ENCODE measurements around the gene BBC3. TPM values are rescaled to one million over a fixed set of nuclear protein-coding genes. Genes with fewer than 3 reads are reported as not detected.

The BBC3 gene
- total RNA-seq, 1 donor from 2014 or later = 54.6 TPM

GRCh38 chr19:47229676-47230053 lies 1.3 kb downstream of the BBC3 start:
- H3K4me3 Mint-ChIP-seq (ENCODE audit: unreplicated experiment) = no peak overlapping the region
- H3K36me3 Mint-ChIP-seq (ENCODE audit: low read depth, unreplicated experiment) = peaks cover 2% of the 10 kb centered on the region
- Histone ChIP-seq H3K4me1 (ENCODE audit: insufficient read depth, low read length) (peaks cover 55% of the 10 kb centered on the region), H3K9me3 (ENCODE audit: insufficient read depth, low read depth, low read length) (no peaks in the 10 kb centered on the region), H3K9ac (ENCODE audit: low read length) (peak overlapping the region; percentile 95), H3K27me3 (ENCODE audit: insufficient read depth, low read length) (no peaks in the 10 kb centered on the region), H4K20me1 (ENCODE audit: insufficient read depth, low read length) (peaks cover 20% of the 10 kb centered on the region), H3K36me3 (ENCODE audit: insufficient read depth, low read length) (no peaks in the 10 kb centered on the region), H3K79me2 (ENCODE audit: insufficient read depth, low read length) (peaks cover 43% of the 10 kb centered on the region), H3K4me3 (ENCODE audit: insufficient read depth, low read depth, low read length) (peak overlapping the region; percentile 89), H2AFZ (ENCODE audit: low read depth, low read length) (no peak overlapping the region), H3K27ac (ENCODE audit: low read depth, low read length) (peak overlapping the region; percentile 53), H3K4me2 (ENCODE audit: low read length) (peak overlapping the region; percentile 100)
- peaks cover 20% of the 10 kb centered on the region for H3K4me1 Mint-ChIP-seq (ENCODE audit: low read depth, unreplicated experiment)
- no peak for TF ChIP-seq CTCF (IDR thresholded peaks at IDR 0.05; ENCODE audit: insufficient read depth, low read depth, low read length)
- TF ChIP-seq EZH2 (IDR thresholded peaks at IDR 0.05; ENCODE audit: insufficient read depth, low read length) = no peak
- no peaks in the 10 kb centered on the region for H3K9me3 Mint-ChIP-seq (ENCODE audit: unreplicated experiment)
- FAIRE-seq = no peak
- peak; percentile 44 for DNase-seq (ENCODE audit: low read depth)
- H3K27me3 Mint-ChIP-seq (ENCODE audit: low read depth, unreplicated experiment) = no peaks in the 10 kb centered on the region
- H3K27ac Mint-ChIP-seq (ENCODE audit: unreplicated experiment) = no peak overlapping the region

DNA sequence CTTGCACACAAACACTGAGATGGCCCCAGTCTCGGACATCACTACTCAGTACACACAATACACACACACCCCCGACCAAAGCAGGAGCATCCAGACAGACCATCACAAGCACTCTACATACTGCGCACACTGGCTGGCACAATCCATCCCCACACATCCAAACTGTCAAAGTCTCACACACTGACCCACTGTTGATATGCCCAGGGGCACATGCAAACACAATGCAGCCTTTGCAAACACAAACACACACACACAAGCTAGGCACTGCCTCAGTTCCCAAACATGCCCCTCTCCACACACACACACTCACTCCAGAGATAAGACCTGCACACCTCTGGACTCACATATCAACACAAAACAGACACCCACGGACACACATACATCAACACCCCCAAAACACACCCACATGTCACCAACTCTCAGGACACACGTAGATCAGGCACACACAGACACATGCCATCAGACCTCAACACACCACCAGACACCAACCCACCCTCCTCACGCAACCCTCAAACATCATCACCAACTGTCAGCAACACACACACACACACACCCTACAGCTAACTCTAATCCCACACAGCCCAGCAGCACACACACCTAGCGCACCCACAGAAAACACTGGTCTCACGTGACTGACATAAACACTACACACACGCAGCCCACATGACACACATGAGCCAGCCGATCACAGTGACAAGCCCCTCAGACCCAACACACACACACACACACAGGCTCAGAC lies 1.9 kb downstream of the BBC3 start:
- H3K4me1 ChIP-seq (ENCODE audit: insufficient read depth, low read length) = peaks cover 55% of the 10 kb centered on the region
- H3K79me2 ChIP-seq (ENCODE audit: insufficient read depth, low read length) = peaks cover 43% of the 10 kb centered on the region
- Mint-ChIP-seq H3K9me3 (ENCODE audit: unreplicated experiment) (no peaks in the 10 kb centered on the region), H3K27me3 (ENCODE audit: low read depth, unreplicated experiment) (no peaks in the 10 kb centered on the region), H3K4me1 (ENCODE audit: low read depth, unreplicated experiment) (peaks cover 20% of the 10 kb centered on the region), H3K4me3 (ENCODE audit: unreplicated experiment) (no peak overlapping the region), H3K36me3 (ENCODE audit: low read depth, unreplicated experiment) (peaks cover 2% of the 10 kb centered on the region), H3K27ac (ENCODE audit: unreplicated experiment) (no peak overlapping the region)
- peak overlapping the region; percentile 95 for H3K9ac ChIP-seq (ENCODE audit: low read length)
- H3K27ac ChIP-seq (ENCODE audit: low read depth, low read length) = peak overlapping the region; percentile 53
- FAIRE-seq (no peak), DNase-seq (ENCODE audit: low read depth) (peak; percentile 51)
- H3K4me3 ChIP-seq (ENCODE audit: insufficient read depth, low read depth, low read length) = peak overlapping the region; percentile 89
- H3K4me2 ChIP-seq (ENCODE audit: low read length) = peak overlapping the region; percentile 100
- no peaks in the 10 kb centered on the region for H3K36me3 ChIP-seq (ENCODE audit: insufficient read depth, low read length)
- TF ChIP-seq CTCF (IDR thresholded peaks at IDR 0.05; ENCODE audit: insufficient read depth, low read depth, low read length) = no peak
- TF ChIP-seq EZH2 (IDR thresholded peaks at IDR 0.05; ENCODE audit: insufficient read depth, low read length) = no peak
- H4K20me1 ChIP-seq (ENCODE audit: insufficient read depth, low read length) = peaks cover 20% of the 10 kb centered on the region
- H3K27me3 ChIP-seq (ENCODE audit: insufficient read depth, low read length) = no peaks in the 10 kb centered on the region
- no peak overlapping the region for H2AFZ ChIP-seq (ENCODE audit: low read depth, low read length)
- H3K9me3 ChIP-seq (ENCODE audit: insufficient read depth, low read depth, low read length) = no peaks in the 10 kb centered on the region
